GM12872 (cell line): ENCODE data around the gene HCN2.

ENCODE experiments used
- CTCF ChIP-seq: IDR thresholded peaks from 3 replicates; pipeline ENCODE4 v1.5.1; 2011; ENCODE audit warnings: low read depth, mild to moderate bottlenecking, low read length, moderate library complexity; ENCODE audit not compliant: insufficient read depth

The HCN2 gene

GRCh38 chr19:608155-609003, 18.7 kb downstream of the HCN2 start:
- TF ChIP-seq CTCF, result no peak

GRCh38 chr19:609004-609346, 19.3 kb downstream of the HCN2 start:
- no peak for TF ChIP-seq CTCF

- no peak for TF ChIP-seq CTCF
These were observed 20.6 kb downstream of the HCN2 start for GRCh38 chr19:610071-610800.

GRCh38 chr19:610801-611480, 21.3 kb downstream of the HCN2 start:
- TF ChIP-seq CTCF, result no peak

- no peak for TF ChIP-seq CTCF
These were observed 21.8 kb downstream of the HCN2 start for GRCh38 chr19:611481-611868.

- TF ChIP-seq CTCF, result no peak
These were observed 23.3 kb downstream of the HCN2 start for GRCh38 chr19:612941-613340.
